Tibial nerve (tissue), 3 donors: Measurements from ENCODE around the gene SLC31A1.

Experiments used
- CTCF ChIP-seq, 5 experiments: fragments of 200-600 bp in 3 of 5; fragments of 450-650 bp in 2 of 5; sonication (generic) in 3 of 5; IDR thresholded peaks; one replicate each; pipeline ENCODE4 v1.5.1; 2016 to 2019; ENCODE audit warnings: antibody characterized with exemption in 5 of 5, mild to moderate bottlenecking in 3 of 5, moderate library complexity in 2 of 5
- POLR2A ChIP-seq, 2 donors: fragments of 450-650 bp; IDR thresholded peaks; one replicate each; pipeline ENCODE4 v1.6.1; 2017; ENCODE audit warnings: antibody characterized with exemption in 2 of 2, mild to moderate bottlenecking in 2 of 2, moderate library complexity in 2 of 2

- TF ChIP-seq CTCF (IDR thresholded peaks at IDR 0.05) (no peak), POLR2A (IDR thresholded peaks at IDR 0.05) (no peak)
Measured at GRCh38 chr9:113257863-113258262, 36.5 kb downstream of the SLC31A1 start.
